OCI-LY1 (cell line): ENCODE data around the gene ACTR2.

Source experiments
- H2AFZ ChIP-seq: fragments of 200-600 bp; sonication (generic), shearing (Covaris generic); 2 replicates; pipeline ENCODE4 v1.6.0; 2014; ENCODE audit warnings: antibody characterized with exemption, mild to moderate bottlenecking, low read length
- H3F3A ChIP-seq: fragments of 200-600 bp; sonication (generic), shearing (Covaris generic); 2 replicates; pipeline ENCODE4 v1.6.0; 2014; ENCODE audit warnings: mild to moderate bottlenecking, antibody characterized with exemption, low read length, moderate library complexity; ENCODE audit not compliant: insufficient read depth
- H3K27ac ChIP-seq: fragments of 200-600 bp; sonication (generic); 2 replicates; pipeline ENCODE4 v1.5.1; 2014; ENCODE audit warnings: low read length, mixed run types, mild to moderate bottlenecking, low read depth; ENCODE audit not compliant: poor library complexity, severe bottlenecking
- H3K27me3 ChIP-seq: fragments of 200-600 bp; sonication (generic); 2 replicates; pipeline ENCODE4 v1.6.0; 2014; ENCODE audit warnings: antibody characterized with exemption, mild to moderate bottlenecking, low read length, moderate library complexity; ENCODE audit not compliant: insufficient read depth
- H3K36me3 ChIP-seq: fragments of 200-600 bp; sonication (generic); 2 replicates; pipeline ENCODE4 v1.6.1; 2014; ENCODE audit warnings: mild to moderate bottlenecking, antibody characterized with exemption, low read length, moderate library complexity, mixed read lengths; ENCODE audit not compliant: insufficient read depth
- H3K4me1 ChIP-seq: fragments of 200-600 bp; sonication (generic); 2 replicates; pipeline ENCODE4 v1.5.1; 2014; ENCODE audit warnings: mild to moderate bottlenecking, low read length, moderate library complexity; ENCODE audit not compliant: insufficient read depth, severe bottlenecking
- H3K4me2 ChIP-seq: fragments of 200-600 bp; sonication (generic), shearing (Covaris generic); 2 replicates; pipeline ENCODE4 v1.6.1; 2014; ENCODE audit warnings: low read length
- H3K4me3 ChIP-seq: fragments of 200-600 bp; sonication (generic); 2 replicates; pipeline ENCODE4 v1.5.1; 2014; ENCODE audit warnings: low read length, low read depth, mild to moderate bottlenecking, mixed read lengths; ENCODE audit not compliant: poor library complexity, severe bottlenecking
- H3K79me2 ChIP-seq: fragments of 200-600 bp; shearing (Covaris generic); 2 replicates; pipeline ENCODE4 v1.6.1; 2016; ENCODE audit warnings: mixed run types, low read length, mixed read lengths; ENCODE audit not compliant: insufficient read depth
- H3K9ac ChIP-seq: fragments of 200-600 bp; sonication (generic), shearing (Covaris generic); 2 replicates; pipeline ENCODE4 v1.6.1; 2014; ENCODE audit warnings: mild to moderate bottlenecking, low read length, mixed read lengths
- H3K9me2 ChIP-seq: fragments of 200-600 bp; sonication (generic), shearing (Covaris generic); 2 replicates; pipeline ENCODE4 v1.6.1; 2014; ENCODE audit warnings: low read depth, mild to moderate bottlenecking, low read length, mixed read lengths
- H3K9me3 ChIP-seq: fragments of 200-600 bp; shearing (Covaris generic); 2 replicates; pipeline ENCODE4 v1.6.1; 2014; ENCODE audit warnings: low read length, mixed read lengths
- H4K20me1 ChIP-seq: fragments of 200-600 bp; sonication (generic), shearing (Covaris generic); 2 replicates; pipeline ENCODE4 v1.6.0; 2016; ENCODE audit warnings: mild to moderate bottlenecking, low read length; ENCODE audit not compliant: insufficient read depth
- CTCF ChIP-seq: fragments of 200-600 bp; sonication (generic), shearing (Covaris generic); IDR thresholded peaks from 2 replicates; pipeline ENCODE4 v1.5.1; 2017; ENCODE audit warnings: mild to moderate bottlenecking, antibody characterized with exemption, low read length, moderate library complexity, mixed read lengths
- EZH2 ChIP-seq: fragments of 200-600 bp; sonication (generic), shearing (Covaris generic); IDR thresholded peaks from 2 replicates; pipeline ENCODE4 v1.8.0; 2017; ENCODE audit warnings: borderline replicate concordance, mixed run types, mild to moderate bottlenecking, antibody characterized with exemption, low read length, moderate library complexity, mixed read lengths

The ACTR2 gene

DNA sequence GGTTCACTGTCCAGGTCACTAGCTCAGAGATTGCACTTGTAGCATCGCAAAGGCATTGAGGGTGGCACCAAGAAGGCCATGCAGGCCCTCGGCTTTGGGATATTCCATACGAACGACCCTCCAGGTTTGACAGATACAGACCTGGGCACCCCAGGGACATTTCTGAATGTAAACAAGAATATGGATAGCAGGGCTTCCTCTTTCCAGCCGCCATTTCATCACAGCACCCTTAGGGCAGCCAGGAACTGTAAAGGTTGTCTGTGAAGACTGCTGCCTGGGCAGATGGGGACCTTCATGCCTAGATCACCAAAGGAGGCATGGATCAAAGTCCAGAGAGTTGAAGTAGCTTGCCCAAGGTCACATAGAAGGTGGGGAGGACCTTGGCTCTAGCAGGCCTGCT lies 70.5 kb downstream of the ACTR2 start:
- Histone ChIP-seq H3K36me3 (no peaks in the 10 kb centered on the region), H3F3A (no peaks in the 10 kb centered on the region), H3K79me2 (no peaks in the 10 kb centered on the region), H3K27me3 (no peaks in the 10 kb centered on the region), H3K4me1 (peaks cover 61% of the 10 kb centered on the region), H2AFZ (no peak overlapping the region), H3K9ac (no peak overlapping the region), H4K20me1 (no peaks in the 10 kb centered on the region), H3K4me3 (no peak overlapping the region), H3K9me3 (no peaks in the 10 kb centered on the region), H3K4me2 (no peak overlapping the region), H3K9me2 (no peaks in the 10 kb centered on the region), H3K27ac (no peak overlapping the region)
- TF ChIP-seq CTCF, result no peak
- TF ChIP-seq EZH2, result no peak

DNA sequence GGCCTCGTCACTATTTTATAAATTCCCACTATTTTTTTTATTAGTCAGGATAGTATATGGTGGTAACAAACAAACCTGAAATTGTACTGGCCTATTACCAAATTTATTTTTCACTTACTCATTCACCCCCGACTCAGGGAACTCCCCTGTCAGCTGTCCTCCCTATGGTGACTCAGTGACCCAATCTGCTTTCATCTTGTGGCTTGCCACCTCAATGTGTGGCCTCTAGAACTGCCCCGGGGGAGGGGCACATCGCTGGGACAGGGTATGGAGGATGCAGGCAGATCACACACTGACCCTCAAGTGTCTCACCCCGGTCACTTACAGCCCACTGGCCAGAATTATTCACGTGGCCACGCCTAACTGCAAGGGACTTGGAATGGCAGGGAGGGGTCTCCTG lies 71.6 kb downstream of the ACTR2 start:
- Histone ChIP-seq H3K9me3 (no peaks in the 10 kb centered on the region), H3K9me2 (no peaks in the 10 kb centered on the region), H3K9ac (no peak overlapping the region), H3K79me2 (no peaks in the 10 kb centered on the region), H4K20me1 (no peaks in the 10 kb centered on the region), H3K27me3 (no peaks in the 10 kb centered on the region), H3F3A (no peaks in the 10 kb centered on the region), H3K36me3 (no peaks in the 10 kb centered on the region), H2AFZ (no peak overlapping the region), H3K4me2 (no peak overlapping the region), H3K4me3 (no peak overlapping the region), H3K4me1 (peaks cover 68% of the 10 kb centered on the region), H3K27ac (no peak overlapping the region)
- TF ChIP-seq CTCF (no peak), EZH2 (no peak)

GRCh38 chr2:65300134-65300760 lies 72.6 kb downstream of the ACTR2 start:
- Histone ChIP-seq H3K27ac (peak overlapping the region; percentile 93), H3K9ac (peak overlapping the region; percentile 45; the same call in 1 of the 2 replicates), H3F3A (no peaks in the 10 kb centered on the region), H4K20me1 (no peaks in the 10 kb centered on the region), H3K79me2 (no peaks in the 10 kb centered on the region), H3K9me3 (no peaks in the 10 kb centered on the region), H3K4me3 (peak overlapping the region; percentile 38), H3K4me1 (peaks cover 68% of the 10 kb centered on the region), H3K9me2 (no peaks in the 10 kb centered on the region), H3K4me2 (peak overlapping the region; percentile 56), H3K36me3 (no peaks in the 10 kb centered on the region), H3K27me3 (no peaks in the 10 kb centered on the region), H2AFZ (no peak overlapping the region)
- TF ChIP-seq EZH2, result no peak
- TF ChIP-seq CTCF, result no peak
